Caco-2 (cell line): ENCODE results near the gene SHPK. TPM values are rescaled to one million over a fixed set of nuclear protein-coding genes. Genes with fewer than 3 reads are reported as not detected.

Source experiments
- BruUV-seq: library from RNA; stranded (reverse); fragments of 400-500 nt; replicated peaks from 2 replicates; lab custom pipeline; 2021; lab: Mats Ljungman, UMichigan
- CTCF ChIA-PET: fragments of 300-600 bp; sonication (Branson Sonifier 250); formaldehyde crosslinking; loops from one replicate; lab custom pipeline; 2022; ENCODE audit warnings: antibody characterized with exemption; lab: Charles Lee
- POLR2A ChIA-PET: fragments of 300-600 bp; sonication (Branson Sonifier 250); formaldehyde crosslinking; loops from one replicate; lab custom pipeline; 2022; ENCODE audit warnings: antibody characterized with exemption; lab: Charles Lee
- DNase-seq, 2 experiments: peaks; one replicate each; pipeline versions ENCODE4 v3.0.0 to v3.0.0-alpha.2; 2020 to 2022
- H3K27me3 ChIP-seq: replicated peaks from 2 replicates; pipeline ENCODE4 v1.6.0; 2011; ENCODE audit warnings: low read length; ENCODE audit not compliant: control insufficient read depth, insufficient read depth
- H3K36me3 ChIP-seq: 2 replicates; pipeline ENCODE4 v1.5.1; 2011; ENCODE audit warnings: low read length; ENCODE audit not compliant: control insufficient read depth, insufficient read depth
- H3K4me1 ChIP-seq: fragments of 250-450 bp; sonication (Bioruptor Pico); 2 replicates; pipeline ENCODE4 v1.5.1; 2020; ENCODE audit warnings: mild to moderate bottlenecking
- H3K4me3 ChIP-seq: 2 replicates; pipeline ENCODE4 v1.5.1; 2011; ENCODE audit warnings: low read depth, mild to moderate bottlenecking, control low read depth, low read length
- H3K9me3 ChIP-seq: fragments of 250-450 bp; sonication (Bioruptor Pico); 2 replicates; pipeline ENCODE4 v1.5.1; 2020; ENCODE audit warnings: mild to moderate bottlenecking, moderate library complexity
- H3K27ac Mint-ChIP-seq: one replicate; pipeline ENCODE4 v1.8.0; 2022; ENCODE audit warnings: mixed read lengths; ENCODE audit not compliant: unreplicated experiment
- H3K27me3 Mint-ChIP-seq: one replicate; pipeline ENCODE4 v1.8.0; 2022; ENCODE audit warnings: mixed read lengths; ENCODE audit not compliant: insufficient read depth, unreplicated experiment
- H3K36me3 Mint-ChIP-seq: one replicate; pipeline ENCODE4 v1.8.0; 2022; ENCODE audit warnings: mild to moderate bottlenecking, mixed read lengths; ENCODE audit not compliant: insufficient read depth, unreplicated experiment
- H3K4me1 Mint-ChIP-seq: one replicate; pipeline ENCODE4 v1.8.0; 2022; ENCODE audit warnings: low read depth, mixed read lengths; ENCODE audit not compliant: unreplicated experiment
- H3K4me3 Mint-ChIP-seq: one replicate; pipeline ENCODE4 v1.8.0; 2022; ENCODE audit warnings: mild to moderate bottlenecking, moderate library complexity, mixed read lengths; ENCODE audit not compliant: unreplicated experiment
- H3K9me3 Mint-ChIP-seq: one replicate; pipeline ENCODE4 v1.8.0; 2022; ENCODE audit warnings: mixed read lengths; ENCODE audit not compliant: unreplicated experiment
- CTCF ChIP-seq, 2 experiments: fragments of 200-600 bp in 1 of 2; IDR thresholded peaks; 1 replicate in 1 of 2; 2 replicates in 1 of 2; pipeline versions ENCODE4 v1.5.1 to v1.8.0; 2011 to 2022; ENCODE audit warnings: antibody characterized with exemption in 1 of 2, control low read depth in 1 of 2, inconsistent platforms in 1 of 2, low read depth in 1 of 2, low read length in 1 of 2, mild to moderate bottlenecking in 1 of 2, moderate library complexity in 1 of 2; ENCODE audit not compliant: insufficient read depth in 1 of 2, severe bottlenecking in 1 of 2, unreplicated experiment in 1 of 2
- intact Hi-C: fragments of 100-400 bp; cut with micrococcal nuclease; formaldehyde crosslinking; loops from one replicate; pipeline ENCODE4 v1.10.0; 2022; ENCODE audit not compliant: unreplicated experiment
- total RNA-seq: library from RNA; stranded (reverse); gene quantifications from 2 replicates; pipeline ENCODE4 v1.2.3, GENCODE V29; 2022

SHPK gene
- total RNA-seq, 1 experiment from 2014 or later, result 17.7 TPM

- POLR2A ChIA-PET, result no interaction called here
These were observed 26.4 kb downstream of the SHPK start for GRCh38 chr17:3609689-3610088.

GRCh38 chr17:3603870-3604259, 32.2 kb downstream of the SHPK start:
- H3K36me3 Mint-ChIP-seq, result peaks cover 6% of the 10 kb centered on the region
- no peak for TF ChIP-seq CTCF (IDR thresholded peaks at IDR 0.05; ENCODE audit: insufficient read depth in 1 of 2, low read depth in 1 of 2, low read length in 1 of 2, severe bottlenecking in 1 of 2, unreplicated experiment in 1 of 2)
- H3K4me1 Mint-ChIP-seq, result no peaks in the 10 kb centered on the region
- no TSS peak for BruUV-seq
- no peak overlapping the region for H3K27ac Mint-ChIP-seq
- ChIA-PET CTCF (interaction anchor here (0.6 kb wide), 1 partner anchor 8 kb away, joined by 7 read pairs; no protein-coding TSS in a partner anchor), POLR2A (no interaction called here)
- intact Hi-C loops, result no loop called here
- no peaks in the 10 kb centered on the region for H3K27me3 Mint-ChIP-seq
- no peaks in the 10 kb centered on the region for H3K27me3 ChIP-seq
- H3K4me3 Mint-ChIP-seq, result no peak overlapping the region
- no peaks in the 10 kb centered on the region for H3K9me3 Mint-ChIP-seq
- no peaks in the 10 kb centered on the region for H3K9me3 ChIP-seq
- no peak for DNase-seq
- no peak overlapping the region for H3K4me3 ChIP-seq
- no peaks in the 10 kb centered on the region for H3K36me3 ChIP-seq
- no peaks in the 10 kb centered on the region for H3K4me1 ChIP-seq

More at GRCh38 chr17:3609689-3610088, 26.4 kb downstream of the SHPK start:
- H3K4me1 ChIP-seq, result peaks cover 10% of the 10 kb centered on the region
- no peak overlapping the region for H3K4me3 ChIP-seq
- no peaks in the 10 kb centered on the region for H3K9me3 ChIP-seq
- DNase-seq, result no peak
- peaks cover 30% of the 10 kb centered on the region for H3K36me3 Mint-ChIP-seq
- no peaks in the 10 kb centered on the region for H3K9me3 Mint-ChIP-seq
- no peaks in the 10 kb centered on the region for H3K27me3 Mint-ChIP-seq
- CTCF ChIA-PET, result no interaction called here
- H3K27ac Mint-ChIP-seq, result no peak overlapping the region
- intact Hi-C loops, result no loop called here
- H3K4me3 Mint-ChIP-seq, result no peak overlapping the region
- no peaks in the 10 kb centered on the region for H3K36me3 ChIP-seq
- no peak for TF ChIP-seq CTCF (IDR thresholded peaks at IDR 0.05; ENCODE audit: insufficient read depth in 1 of 2, low read depth in 1 of 2, low read length in 1 of 2, severe bottlenecking in 1 of 2, unreplicated experiment in 1 of 2)
- no TSS peak for BruUV-seq
- no peaks in the 10 kb centered on the region for H3K27me3 ChIP-seq
- H3K4me1 Mint-ChIP-seq, result no peaks in the 10 kb centered on the region

GRCh38 chr17:3603119-3603869, 32.8 kb downstream of the SHPK start:
- Histone ChIP-seq H3K27me3 (no peaks in the 10 kb centered on the region), H3K36me3 (no peaks in the 10 kb centered on the region), H3K4me3 (no peak overlapping the region), H3K9me3 (no peaks in the 10 kb centered on the region), H3K4me1 (no peaks in the 10 kb centered on the region)
- intact Hi-C loops, result no loop called here
- no peaks in the 10 kb centered on the region for H3K27me3 Mint-ChIP-seq
- ChIA-PET CTCF (interaction anchor here (0.6 to 1.6 kb wide), 2 partner anchors 9 to 44 kb away, joined by 7 to 9 read pairs; no protein-coding TSS in a partner anchor), POLR2A (no interaction called here)
- H3K9me3 Mint-ChIP-seq, result no peaks in the 10 kb centered on the region
- no peak for DNase-seq
- no peak overlapping the region for H3K4me3 Mint-ChIP-seq
- BruUV-seq, result no TSS peak
- peaks cover 4% of the 10 kb centered on the region for H3K36me3 Mint-ChIP-seq
- H3K27ac Mint-ChIP-seq, result no peak overlapping the region
- no peaks in the 10 kb centered on the region for H3K4me1 Mint-ChIP-seq
- no peak for TF ChIP-seq CTCF (IDR thresholded peaks at IDR 0.05; ENCODE audit: insufficient read depth in 1 of 2, low read depth in 1 of 2, low read length in 1 of 2, severe bottlenecking in 1 of 2, unreplicated experiment in 1 of 2)
